GM23248 (cell line): ENCODE data around the gene P2RX3. TPM values are rescaled to one million over a fixed set of nuclear protein-coding genes. Genes with fewer than 3 reads are reported as not detected.
A peak's percentile ranks its signal among the peaks of the same experiment; 100 is the strongest.

Experiments
- DNase-seq: peaks from one replicate; pipeline ENCODE4 v3.0.0-alpha.2; 2015
- H2AFZ ChIP-seq: fragments of 200-600 bp; sonication (generic); 2 replicates; pipeline ENCODE4 v1.6.1; 2016; ENCODE audit warnings: antibody characterized with exemption
- H3F3A ChIP-seq: fragments of 200-600 bp; sonication (generic); 2 replicates; pipeline ENCODE4 v1.6.1; 2016; ENCODE audit warnings: mild to moderate bottlenecking, antibody characterized with exemption, mixed run types; ENCODE audit not compliant: insufficient read depth
- H3K27ac ChIP-seq: fragments of 200-600 bp; sonication (generic); 2 replicates; pipeline ENCODE4 v1.5.1; 2016; ENCODE audit warnings: mild to moderate bottlenecking
- H3K27me3 ChIP-seq: fragments of 200-600 bp; sonication (generic); replicated peaks from 2 replicates; pipeline ENCODE4 v1.6.1; 2016; ENCODE audit warnings: mild to moderate bottlenecking; ENCODE audit not compliant: insufficient read depth
- H3K36me3 ChIP-seq: fragments of 200-600 bp; sonication (generic); 2 replicates; pipeline ENCODE4 v1.6.1; 2016; ENCODE audit warnings: low read depth, mild to moderate bottlenecking
- H3K4me1 ChIP-seq: fragments of 200-600 bp; sonication (generic); 2 replicates; pipeline ENCODE4 v1.6.1; 2016; ENCODE audit warnings: mild to moderate bottlenecking; ENCODE audit not compliant: insufficient read depth
- H3K4me2 ChIP-seq: fragments of 200-600 bp; sonication (generic); one replicate; pipeline ENCODE4 v1.6.1; 2016; ENCODE audit warnings: mild to moderate bottlenecking; ENCODE audit not compliant: unreplicated experiment
- H3K4me3 ChIP-seq: fragments of 200-600 bp; sonication (generic); 2 replicates; pipeline ENCODE4 v1.5.1; 2016; ENCODE audit warnings: mild to moderate bottlenecking
- H3K79me2 ChIP-seq: fragments of 200-600 bp; sonication (generic); 2 replicates; pipeline ENCODE4 v1.6.1; 2016; ENCODE audit warnings: mild to moderate bottlenecking; ENCODE audit not compliant: insufficient read depth
- H3K9ac ChIP-seq: fragments of 200-600 bp; sonication (generic); 2 replicates; pipeline ENCODE4 v1.6.1; 2016; ENCODE audit warnings: mild to moderate bottlenecking
- H3K9me2 ChIP-seq: fragments of 200-600 bp; sonication (generic); 2 replicates; pipeline ENCODE4 v1.6.1; 2016; ENCODE audit warnings: mixed run types, mild to moderate bottlenecking, moderate library complexity; ENCODE audit not compliant: insufficient read depth
- H3K9me3 ChIP-seq: fragments of 200-600 bp; sonication (generic); one replicate; pipeline ENCODE4 v1.6.1; 2017; ENCODE audit warnings: low read depth
- H4K20me1 ChIP-seq: fragments of 200-600 bp; sonication (generic); 2 replicates; pipeline ENCODE4 v1.6.0; 2016; ENCODE audit not compliant: insufficient read depth
- EZH2 ChIP-seq: fragments of 200-600 bp; sonication (generic); IDR thresholded peaks from 2 replicates; pipeline ENCODE4 v1.6.1; 2018; ENCODE audit warnings: antibody characterized with exemption, mild to moderate bottlenecking; ENCODE audit not compliant: insufficient read depth, poor library complexity, severe bottlenecking
- EZH2phosphoT487 ChIP-seq: fragments of 200-600 bp; sonication (generic); IDR thresholded peaks from 2 replicates; pipeline ENCODE4 v1.6.1; 2018; ENCODE audit warnings: antibody characterized with exemption, moderate library complexity, mild to moderate bottlenecking, low read depth; ENCODE audit not compliant: insufficient read depth
- WGBS, 2 experiments: methylation state at CpG; one replicate each; pipeline ENCODE4 v1.1.6; 2015 to 2017; ENCODE audit warnings: low lambda C conversion rate in 2 of 2, low coverage in 1 of 2; ENCODE audit errors: missing lambda C conversion rate in 2 of 2; 5-methylcytosine and 5-hydroxymethylcytosine counted together
- in situ Hi-C: fragments of 300-500 bp; cut with MboI; formaldehyde crosslinking; loops from 2 replicates; pipeline ENCODE4 v1.15.0; 2020
- polyA plus RNA-seq: library from polyadenylated mRNA; unstranded; fragments of >200 nt; fragmentation: Nextera tagmentation; extraction: Ambion mirVana; gene quantifications from 2 replicates; pipeline ENCODE4 v1.2.1, GENCODE V29; 2016
- total RNA-seq: library from RNA; depleted of rRNA; stranded (reverse); fragments of >200 nt; shearing (Covaris generic); gene quantifications from 2 replicates; pipeline ENCODE4 v1.2.3, GENCODE V29; 2014

P2RX3 gene
- total and polyA plus RNA-seq, 2 experiments from 2014 or later = 0.10 TPM; not detected in 1

DNA sequence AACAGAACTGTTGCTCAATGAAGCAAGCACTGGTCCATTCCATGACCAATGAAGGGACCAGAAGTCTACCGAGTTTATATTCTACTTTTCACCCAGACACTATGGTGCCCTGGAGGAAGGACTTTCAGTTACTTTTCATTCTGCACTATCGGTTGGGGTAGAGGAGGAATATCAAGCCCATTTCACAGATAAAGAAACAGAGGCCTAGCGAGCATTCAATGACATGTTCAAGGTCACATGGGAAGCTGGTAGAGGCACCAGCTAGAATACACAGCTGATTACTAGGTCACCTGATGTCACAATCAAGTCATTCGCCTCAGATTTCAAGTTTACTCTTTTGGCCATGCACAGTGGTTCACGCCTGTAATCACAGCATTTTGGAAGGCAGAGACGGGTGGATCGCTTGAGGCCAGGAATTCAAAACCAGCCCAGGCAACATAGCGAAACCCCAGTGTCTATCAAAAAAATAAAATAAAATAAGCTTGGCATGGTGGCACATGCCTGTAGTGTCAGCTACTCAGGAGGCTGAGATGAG, 69.9 kb downstream of the P2RX3 start:
- Histone ChIP-seq H3K36me3 (0 out of 2 replicates have a peak, but pooled peaks cover 13% of the 10 kb centered on the region), H3K79me2 (no peaks in the 10 kb centered on the region), H3K4me2 (no peak overlapping the region), H3K9me2 (no peaks in the 10 kb centered on the region), H2AFZ (no peak overlapping the region), H3K27me3 (no peaks in the 10 kb centered on the region), H3K4me3 (no peak overlapping the region), H3F3A (peaks cover 32% of the 10 kb centered on the region), H3K4me1 (peaks cover 24% of the 10 kb centered on the region), H3K27ac (no peak overlapping the region), H3K9me3 (no peaks in the 10 kb centered on the region), H3K9ac (no peak overlapping the region), H4K20me1 (no peaks in the 10 kb centered on the region)
- TF ChIP-seq EZH2 = no peak
- no peak for TF ChIP-seq EZH2phosphoT487
- in situ Hi-C loops = no loop called here
- no peak for DNase-seq
- 87% methylated on average over 8 of the region's 8 CpGs for WGBS, 2 experiments

DNA sequence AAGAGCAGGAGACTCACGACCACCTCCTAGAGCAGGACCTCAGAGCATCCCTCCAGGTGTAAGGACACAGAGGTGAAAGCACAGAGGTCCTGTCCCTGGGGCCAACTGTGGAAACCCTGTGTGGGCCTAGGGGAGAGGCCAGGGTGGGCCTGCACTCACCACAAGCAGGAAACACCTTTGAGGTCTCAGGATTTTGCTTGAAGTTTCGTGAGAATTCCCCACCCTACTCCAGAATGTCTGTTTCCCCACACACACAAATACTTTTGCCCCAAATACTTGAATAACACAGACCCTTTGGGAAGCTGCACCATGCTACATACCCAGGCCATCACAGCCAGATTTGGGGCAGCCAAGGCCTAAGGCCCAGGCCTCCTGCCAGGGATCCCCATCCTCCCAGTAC, 70.6 kb downstream of the P2RX3 start:
- no peak for DNase-seq
- Histone ChIP-seq H4K20me1 (no peaks in the 10 kb centered on the region), H3K4me3 (no peak overlapping the region), H3K36me3 (0 out of 2 replicates have a peak, but pooled peaks cover 13% of the 10 kb centered on the region), H3K79me2 (no peaks in the 10 kb centered on the region), H3K27me3 (no peaks in the 10 kb centered on the region), H2AFZ (no peak overlapping the region), H3F3A (peaks cover 32% of the 10 kb centered on the region), H3K4me1 (peaks cover 24% of the 10 kb centered on the region), H3K27ac (no peak overlapping the region), H3K9me2 (no peaks in the 10 kb centered on the region), H3K9me3 (no peaks in the 10 kb centered on the region), H3K9ac (no peak overlapping the region), H3K4me2 (no peak overlapping the region)
- no peak for TF ChIP-seq EZH2phosphoT487
- TF ChIP-seq EZH2 = no peak
- 97 to 100% methylated on average over 2 of the region's 2 CpGs for WGBS, 2 experiments
- in situ Hi-C loops = no loop called here

DNA sequence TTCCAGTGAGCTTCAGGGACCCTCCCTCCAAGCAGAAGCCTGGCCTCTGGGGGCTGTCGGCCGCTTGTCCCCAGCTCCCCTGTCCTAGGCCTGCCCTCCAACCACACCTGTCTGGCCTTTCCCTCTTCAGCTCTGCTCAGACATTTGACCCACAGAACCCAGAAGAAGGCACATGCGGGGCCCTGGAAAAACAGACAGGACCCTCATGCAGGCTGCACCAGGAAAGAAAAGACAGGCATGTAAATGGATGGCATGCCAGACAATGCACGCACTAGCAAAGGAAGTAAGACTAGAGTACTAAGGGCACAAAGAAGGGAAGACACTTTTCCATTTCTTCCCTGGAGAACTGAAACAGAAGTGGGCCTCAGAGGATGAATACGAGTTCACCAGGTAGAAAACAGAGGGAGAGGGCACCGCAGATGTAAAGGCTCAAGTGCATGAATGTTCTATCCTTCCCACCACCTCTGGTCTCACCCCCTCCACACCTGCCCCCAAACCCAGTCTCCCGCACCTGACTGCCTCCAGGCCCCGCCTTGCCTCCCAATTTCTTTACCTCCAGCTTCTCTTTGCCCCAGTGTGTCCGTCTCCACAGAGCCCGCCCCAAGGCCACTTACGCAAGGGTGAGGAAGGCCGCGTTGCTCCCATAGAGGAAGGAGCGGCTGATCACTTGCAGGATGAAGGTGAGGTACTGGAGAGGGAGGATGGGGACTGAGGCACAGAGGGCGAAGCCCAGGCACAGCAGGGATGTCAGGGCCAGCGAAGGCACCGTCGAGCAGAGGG, 71.4 kb downstream of the P2RX3 start:
- H3K9me3 ChIP-seq = no peaks in the 10 kb centered on the region
- H3K27me3 ChIP-seq = no peaks in the 10 kb centered on the region
- no peaks in the 10 kb centered on the region for H4K20me1 ChIP-seq
- H3K36me3 ChIP-seq = 0 out of 2 replicates have a peak, but pooled peaks cover 13% of the 10 kb centered on the region
- H3K79me2 ChIP-seq = no peaks in the 10 kb centered on the region
- H3K4me3 ChIP-seq = no peak overlapping the region
- H3F3A ChIP-seq = peaks cover 32% of the 10 kb centered on the region
- in situ Hi-C loops = no loop called here
- H3K4me2 ChIP-seq = no peak overlapping the region
- no peak overlapping the region for H2AFZ ChIP-seq
- DNase-seq = no peak
- H3K4me1 ChIP-seq = peaks cover 24% of the 10 kb centered on the region
- no peak overlapping the region for H3K9ac ChIP-seq
- TF ChIP-seq EZH2phosphoT487 (no peak), EZH2 (no peak)
- no peaks in the 10 kb centered on the region for H3K9me2 ChIP-seq
- 94 to 98% methylated on average over 17 to 18 of the region's 18 CpGs for WGBS, 2 experiments
- no peak overlapping the region for H3K27ac ChIP-seq

DNA sequence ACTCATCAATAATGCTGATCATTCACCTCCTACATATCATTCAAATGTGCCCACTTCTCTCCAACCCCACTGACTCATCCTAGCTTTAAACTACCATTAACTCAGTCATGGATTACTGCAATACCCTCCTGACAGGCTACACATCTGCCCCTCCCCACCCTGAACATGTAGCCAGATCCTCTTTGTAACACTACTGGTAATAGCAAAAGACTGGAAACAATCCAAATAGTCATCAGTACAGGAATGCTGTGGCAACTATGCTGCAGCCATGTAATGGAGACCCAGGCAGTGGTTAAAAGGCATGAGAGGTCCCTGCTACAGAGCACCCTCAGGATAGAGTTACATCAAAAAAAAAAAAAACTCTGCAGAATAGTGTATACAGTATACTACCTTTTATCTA, 72.1 kb downstream of the P2RX3 start:
- peak; percentile 80 for DNase-seq
- H3K9me2 ChIP-seq = no peaks in the 10 kb centered on the region
- H3K79me2 ChIP-seq = no peaks in the 10 kb centered on the region
- H3K4me2 ChIP-seq = no peak overlapping the region
- H3K36me3 ChIP-seq = 0 out of 2 replicates have a peak, but pooled peaks cover 13% of the 10 kb centered on the region
- peaks cover 20% of the 10 kb centered on the region for H3K4me1 ChIP-seq
- no peaks in the 10 kb centered on the region for H3K9me3 ChIP-seq
- H3K27me3 ChIP-seq = no peaks in the 10 kb centered on the region
- TF ChIP-seq EZH2 (no peak), EZH2phosphoT487 (no peak)
- no peaks in the 10 kb centered on the region for H4K20me1 ChIP-seq
- H2AFZ ChIP-seq = no peak overlapping the region
- peaks cover 29% of the 10 kb centered on the region for H3F3A ChIP-seq
- in situ Hi-C loops = no loop called here
- H3K27ac ChIP-seq = no peak overlapping the region
- no peak overlapping the region for H3K9ac ChIP-seq
- no peak overlapping the region for H3K4me3 ChIP-seq
